Measurements from ENCODE around the gene ZNF217. TPM values are rescaled to one million over a fixed set of nuclear protein-coding genes. Genes with fewer than 3 reads are reported as not detected.

The ZNF217 gene
- total and polyA plus RNA-seq, 2 donors (not counting 3 experiments of a cell fraction or from before 2014, with no cell fraction given): 5.8 to 31.7 TPM

- no peaks in the 10 kb centered on the region for H3K27me3 ChIP-seq (ENCODE audit: control insufficient read depth in 2 of 2, insufficient read depth in 2 of 2, low read length in 2 of 2)
- H3K79me2 ChIP-seq (ENCODE audit: control insufficient read depth, insufficient read depth, low read length): peaks cover 6% of the 10 kb centered on the region
- no TSS peak for BruUV-seq (replicated peaks)
- no peak overlapping the region for H2AFZ ChIP-seq (ENCODE audit: low read depth, low read length)
- no peaks in the 10 kb centered on the region for H4K20me1 ChIP-seq (replicated peaks; ENCODE audit: control insufficient read depth, extremely low read depth, insufficient read depth, low read length)
- no peak overlapping the region for H3K4me3 ChIP-seq (replicated peaks in 1 of 3; ENCODE audit: insufficient read depth in 1 of 3, low read depth in 1 of 3, low read length in 3 of 3)
- dilution Hi-C loops (cut with MboI; ENCODE audit: extremely low pct_ligation_motif_present, low sequenced_read_pairs): loop anchor here (25.0 kb wide), 1 partner anchor 340 kb away; no protein-coding TSS in a partner anchor
- no peak overlapping the region for H3K27ac ChIP-seq (ENCODE audit: insufficient read depth, low read depth, low read length)
- no peak overlapping the region for H3K4me2 ChIP-seq (ENCODE audit: insufficient read depth, low read length)
- POLR2A ChIA-PET: interaction anchor here (0.7 kb wide), 1 partner anchor 304 kb away, joined by 5 read pairs; no protein-coding TSS in a partner anchor
- intact Hi-C loops (cut with micrococcal nuclease): loop anchor here (1.0 kb wide), 1 partner anchor 9 kb away; no protein-coding TSS in a partner anchor
- FAIRE-seq: no peak
- DNase-seq (ENCODE audit: low read depth, low spot score): no peak
- H3K4me1 ChIP-seq (ENCODE audit: control insufficient read depth, extremely low read depth, insufficient read depth, low read length): peaks cover 23% of the 10 kb centered on the region
- H3K9me1 ChIP-seq (replicated peaks; ENCODE audit: control insufficient read depth, extremely low read depth, insufficient read depth, low read length): no peaks in the 10 kb centered on the region
- TF ChIP-seq, protein P1, sequence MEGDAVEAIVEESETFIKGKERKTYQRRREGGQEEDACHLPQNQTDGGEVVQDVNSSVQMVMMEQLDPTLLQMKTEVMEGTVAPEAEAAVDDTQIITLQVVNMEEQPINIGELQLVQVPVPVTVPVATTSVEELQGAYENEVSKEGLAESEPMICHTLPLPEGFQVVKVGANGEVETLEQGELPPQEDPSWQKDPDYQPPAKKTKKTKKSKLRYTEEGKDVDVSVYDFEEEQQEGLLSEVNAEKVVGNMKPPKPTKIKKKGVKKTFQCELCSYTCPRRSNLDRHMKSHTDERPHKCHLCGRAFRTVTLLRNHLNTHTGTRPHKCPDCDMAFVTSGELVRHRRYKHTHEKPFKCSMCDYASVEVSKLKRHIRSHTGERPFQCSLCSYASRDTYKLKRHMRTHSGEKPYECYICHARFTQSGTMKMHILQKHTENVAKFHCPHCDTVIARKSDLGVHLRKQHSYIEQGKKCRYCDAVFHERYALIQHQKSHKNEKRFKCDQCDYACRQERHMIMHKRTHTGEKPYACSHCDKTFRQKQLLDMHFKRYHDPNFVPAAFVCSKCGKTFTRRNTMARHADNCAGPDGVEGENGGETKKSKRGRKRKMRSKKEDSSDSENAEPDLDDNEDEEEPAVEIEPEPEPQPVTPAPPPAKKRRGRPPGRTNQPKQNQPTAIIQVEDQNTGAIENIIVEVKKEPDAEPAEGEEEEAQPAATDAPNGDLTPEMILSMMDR (IDR thresholded peaks at IDR 0.05; ENCODE audit: extremely low read depth in 1 of 2, insufficient read depth in 1 of 2, low read depth in 1 of 2, low read length in 2 of 2): no peak
- TF ChIP-seq MYC (IDR thresholded peaks at IDR 0.05; ENCODE audit: low read depth, low read length): no peak
- TF ChIP-seq EZH2 (IDR thresholded peaks at IDR 0.05; ENCODE audit: borderline replicate concordance, low read depth, low read length, severe bottlenecking): no peak
- TF ChIP-seq, protein P2, sequence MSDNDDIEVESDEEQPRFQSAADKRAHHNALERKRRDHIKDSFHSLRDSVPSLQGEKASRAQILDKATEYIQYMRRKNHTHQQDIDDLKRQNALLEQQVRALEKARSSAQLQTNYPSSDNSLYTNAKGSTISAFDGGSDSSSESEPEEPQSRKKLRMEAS (IDR thresholded peaks at IDR 0.05; ENCODE audit: insufficient read depth, insufficient read length): no peak
- no peak for TF ChIP-seq POLR2A (IDR thresholded peaks at IDR 0.05; ENCODE audit: low read depth, low read length)
- TF ChIP-seq POLR2AphosphoS5 (IDR thresholded peaks at IDR 0.05; ENCODE audit: insufficient read depth, low read depth, low read length): no peak
- no peak for TF ChIP-seq FOS (IDR thresholded peaks at IDR 0.05; ENCODE audit: borderline replicate concordance, insufficient read depth, low read length)
- no peak for TF ChIP-seq JUN (IDR thresholded peaks at IDR 0.05; ENCODE audit: borderline replicate concordance, insufficient read depth, insufficient read length, low read depth)
- TF ChIP-seq GATA2 (IDR thresholded peaks at IDR 0.05; ENCODE audit: insufficient read depth, insufficient read length, low read depth, low read length): no peak
- no peak overlapping the region for H3K9ac ChIP-seq (replicated peaks; ENCODE audit: extremely low read depth, insufficient read depth, low read length)
- CTCF ChIA-PET: no interaction called here
- no peaks in the 10 kb centered on the region for H3K9me3 ChIP-seq (replicated peaks; ENCODE audit: control insufficient read depth, insufficient read depth, low read length)
- H3K36me3 ChIP-seq (ENCODE audit: control insufficient read depth in 2 of 2, extremely low read depth in 1 of 2, insufficient read depth in 2 of 2, low read length in 2 of 2): no peaks in the 10 kb centered on the region
Measured at GRCh38 chr20:53597521-53598120, 4.0 kb upstream of the ZNF217 start.

All from endothelial cell of umbilical vein (primary cell).